ENCODE measurements around the gene TLR10.

GRCh38 chr4:38752941-38753806, 29.6 kb downstream of the TLR10 start:
- TF ChIP-seq CTCF (conservative IDR thresholded peaks at IDR 0.05 in 1 of 2, IDR thresholded peaks at IDR 0.05 in 1 of 2; ENCODE audit: extremely low read depth in 1 of 2, insufficient read depth in 1 of 2, low read depth in 1 of 2, low read length in 2 of 2) (no peak), EZH2 (IDR thresholded peaks at IDR 0.05; ENCODE audit: borderline replicate concordance, low read length) (no peak)

All from mammary epithelial cell (primary cell).